Activated CD4-positive, alpha-beta T cell treated with anti-CD3 and anti-CD28 coated beads for 24 hours (primary cell): ENCODE measurements around the gene TATDN2.
"Not testable (repeated sequence)": the region's sequence is repeated elsewhere in the genome, so short reads cannot be mapped to it uniquely, and the experiment has no call there.

Source experiments
- DNase-seq, 2 donors: peaks; one replicate each; pipeline ENCODE4 v3.0.0-alpha.2; 2020; ENCODE audit warnings: low read depth in 2 of 2

Gene TATDN2

DNA sequence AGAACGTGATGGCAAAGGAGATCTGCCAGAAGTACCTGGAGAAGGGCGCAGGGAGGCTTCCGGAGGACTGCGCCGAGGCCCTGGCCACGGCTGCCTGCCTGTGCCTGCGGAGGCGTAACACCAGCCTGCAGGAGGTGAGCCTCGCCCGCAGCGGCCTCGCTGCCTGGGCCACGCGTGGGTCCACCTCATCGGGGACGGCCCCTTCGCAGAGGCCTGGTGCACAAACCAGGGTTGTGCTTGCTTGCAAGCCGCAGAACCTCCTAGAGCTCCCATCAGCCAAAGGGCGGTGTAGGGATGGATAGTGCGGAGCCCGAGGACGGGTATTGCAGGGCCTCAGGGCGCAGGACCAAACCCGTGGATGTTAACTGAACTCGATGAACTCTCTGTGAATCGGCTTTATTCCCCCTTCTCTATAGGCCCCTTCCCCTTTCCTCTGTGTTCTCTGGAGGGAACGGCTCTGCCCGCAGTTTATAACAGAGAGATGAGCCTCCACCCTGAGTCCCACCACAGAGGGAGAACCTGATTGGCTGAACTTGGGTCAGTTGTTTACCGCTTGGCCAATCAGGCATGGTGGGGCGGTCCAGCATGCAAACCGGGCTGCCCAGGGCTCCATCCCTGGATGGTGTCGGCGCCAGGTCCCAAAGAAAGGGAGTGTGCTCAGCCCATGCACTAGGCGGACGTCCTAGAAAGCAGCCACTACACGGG lies 13.6 kb upstream of the TATDN2 start:
- no peak for DNase-seq

- no peak for DNase-seq
Observed at GRCh38 chr3:10235551-10235950, 12.7 kb upstream of the TATDN2 start.

DNA sequence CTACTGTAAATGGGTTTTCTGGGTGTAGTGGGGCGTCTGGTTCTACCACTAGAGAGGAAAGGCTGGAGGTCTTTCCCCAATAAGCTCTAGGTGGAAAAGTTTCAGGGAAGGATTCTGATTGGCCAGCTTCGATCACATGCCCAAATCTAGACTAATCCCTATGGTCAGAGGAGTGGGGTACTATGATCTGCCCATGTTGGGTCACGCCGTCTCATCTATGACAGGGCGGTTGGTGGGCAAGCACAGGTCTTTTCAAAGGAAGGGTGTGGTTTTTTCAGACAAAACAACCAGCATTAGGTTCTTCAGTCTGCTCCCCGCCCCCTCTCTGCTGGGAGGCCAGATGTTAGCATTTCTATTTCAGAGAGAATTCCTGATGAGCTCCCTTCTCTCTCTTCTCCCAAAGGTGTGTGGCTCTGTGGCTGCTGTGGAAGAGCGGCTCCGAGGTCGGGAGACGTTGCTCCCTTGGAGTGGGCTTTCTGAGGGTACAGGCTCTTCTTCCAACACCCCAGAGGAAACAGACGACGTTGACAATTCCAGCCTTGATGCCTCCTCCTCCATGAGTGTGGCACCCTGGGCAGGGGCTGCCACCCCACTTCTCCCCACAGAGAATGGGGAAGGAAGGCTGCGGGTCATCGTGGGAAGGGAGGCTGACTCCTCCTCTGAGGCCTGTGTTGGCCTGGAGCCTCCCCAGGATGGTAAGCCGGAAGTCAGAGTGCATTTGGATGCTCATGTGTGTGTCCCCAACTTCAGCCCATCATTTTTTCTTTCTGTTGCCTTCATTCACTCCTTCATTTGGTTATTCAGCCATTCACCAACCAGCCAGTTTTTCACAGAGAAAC lies 9.7 kb upstream of the TATDN2 start:
- DNase-seq, result no peak

- DNase-seq, result no peak
Observed at GRCh38 chr3:10240799-10241198, 7.5 kb upstream of the TATDN2 start.

DNA sequence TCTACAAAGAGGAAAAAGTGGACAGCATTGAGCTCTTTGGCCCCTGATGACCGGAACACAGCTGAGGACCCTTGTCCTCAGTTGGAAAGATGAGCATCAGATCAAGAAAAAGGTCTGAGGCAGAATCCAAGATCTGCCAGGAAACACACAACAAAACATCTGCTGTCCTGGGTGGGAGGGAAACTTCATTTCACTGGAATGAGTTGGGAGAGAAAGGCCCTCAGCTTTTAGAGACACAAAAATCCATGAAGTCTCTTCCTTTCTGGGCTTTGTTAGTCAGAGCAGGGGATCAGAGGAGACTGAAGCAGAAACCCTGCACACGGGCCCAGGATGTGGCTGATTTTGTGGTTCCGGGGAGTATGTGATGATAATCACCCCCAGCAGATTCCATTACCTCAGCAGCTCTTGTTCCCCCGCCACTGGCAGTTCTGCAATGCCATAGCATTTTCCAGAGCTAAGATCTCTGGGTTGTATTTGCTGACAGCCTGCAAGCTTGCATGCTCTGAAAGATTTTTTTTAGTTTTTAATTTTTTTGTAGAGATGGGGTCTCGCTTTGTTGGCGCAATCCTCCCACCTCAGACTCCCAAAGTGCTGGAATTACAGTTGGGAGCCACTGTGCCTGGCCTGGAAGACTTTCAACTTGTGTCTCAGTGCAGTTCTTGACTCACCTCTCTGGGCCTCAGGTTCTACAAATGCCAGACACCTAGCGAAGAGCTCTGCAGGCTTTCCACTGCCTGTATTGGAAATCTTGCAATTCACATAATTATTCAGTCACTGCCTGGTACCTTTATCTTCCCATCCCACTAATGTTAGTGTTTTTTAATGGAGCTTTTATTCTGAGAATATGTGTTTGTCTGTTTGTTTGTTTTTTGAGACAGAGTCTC lies 5.8 kb upstream of the TATDN2 start:
- DNase-seq, result peak in 1 of 2 donors; percentile 62

GRCh38 chr3:10244009-10244408 lies 4.2 kb upstream of the TATDN2 start:
- DNase-seq, result no peak

GRCh38 chr3:10245081-10245712 lies 3.1 kb upstream of the TATDN2 start:
- no peak for DNase-seq

DNA sequence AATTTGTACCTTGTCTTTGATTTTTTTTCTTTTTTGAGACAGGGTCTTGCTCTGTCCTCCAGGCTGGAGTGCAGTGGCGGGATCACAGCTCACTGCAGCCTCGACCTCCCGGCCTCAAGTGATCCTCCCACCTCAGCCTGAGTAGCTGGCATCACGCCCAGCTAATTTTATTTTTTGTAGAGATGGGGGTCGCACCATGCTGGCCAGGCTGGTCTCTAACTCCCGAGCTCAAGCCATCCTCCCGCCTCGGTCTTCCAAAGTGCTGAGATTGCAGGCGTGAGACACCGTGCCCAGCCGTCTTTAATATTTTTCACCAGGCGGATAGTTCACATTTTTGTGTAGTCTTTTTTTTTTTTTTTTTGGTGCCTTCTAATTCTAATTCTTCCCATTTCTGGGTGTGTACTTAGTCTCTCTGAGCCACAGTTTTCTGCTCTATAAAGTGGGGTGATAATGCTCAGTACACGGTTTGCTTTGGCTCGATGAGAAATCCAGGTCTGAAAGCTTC lies 528 bp upstream of the TATDN2 start:
- DNase-seq, result no peak

GRCh38 chr3:10248984-10249748 lies 907 bp downstream of the TATDN2 start:
- DNase-seq, result peak in 1 of 2 donors; percentile 62

DNA sequence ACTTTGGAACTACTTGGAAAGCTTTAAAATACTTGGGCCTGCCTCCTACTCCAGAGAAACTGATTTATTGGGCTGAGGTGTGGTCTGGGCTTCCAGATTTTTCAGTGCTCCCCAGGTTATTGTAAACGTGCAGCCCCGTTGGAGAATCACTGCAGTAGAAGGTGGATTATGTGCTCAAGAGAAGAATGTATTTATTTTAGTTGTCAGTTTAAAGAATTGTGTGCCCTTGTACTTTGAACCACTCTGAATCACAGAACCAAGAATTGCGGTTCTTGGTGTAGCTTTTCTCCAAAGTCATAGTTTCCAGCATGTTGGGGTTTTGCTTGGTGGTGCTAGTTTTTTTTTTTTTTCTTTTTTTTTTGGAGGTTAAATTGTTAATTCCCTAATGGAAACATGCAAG lies 1.6 kb downstream of the TATDN2 start:
- DNase-seq, result no peak

GRCh38 chr3:10251006-10251405 lies 2.7 kb downstream of the TATDN2 start:
- DNase-seq, result no peak

DNA sequence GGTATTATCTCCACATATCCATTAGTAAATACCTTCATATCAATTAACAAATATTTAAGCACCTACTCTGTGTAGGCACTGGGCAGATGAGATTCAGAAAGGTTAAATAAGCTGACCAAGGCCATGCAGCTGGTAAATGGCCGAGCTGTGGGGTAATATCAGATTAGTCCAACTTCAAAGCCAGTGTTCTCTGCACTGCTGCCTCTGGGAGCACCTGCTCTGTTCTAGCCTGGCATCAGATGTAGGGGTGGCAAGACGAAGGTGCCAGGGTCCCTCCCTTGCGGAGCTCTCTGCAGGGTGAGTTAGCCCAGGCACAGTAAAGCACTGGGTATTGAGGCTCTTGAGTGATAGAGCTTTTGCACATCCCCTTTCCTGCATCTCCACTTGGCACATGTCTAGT lies 5.5 kb downstream of the TATDN2 start:
- no peak for DNase-seq

DNA sequence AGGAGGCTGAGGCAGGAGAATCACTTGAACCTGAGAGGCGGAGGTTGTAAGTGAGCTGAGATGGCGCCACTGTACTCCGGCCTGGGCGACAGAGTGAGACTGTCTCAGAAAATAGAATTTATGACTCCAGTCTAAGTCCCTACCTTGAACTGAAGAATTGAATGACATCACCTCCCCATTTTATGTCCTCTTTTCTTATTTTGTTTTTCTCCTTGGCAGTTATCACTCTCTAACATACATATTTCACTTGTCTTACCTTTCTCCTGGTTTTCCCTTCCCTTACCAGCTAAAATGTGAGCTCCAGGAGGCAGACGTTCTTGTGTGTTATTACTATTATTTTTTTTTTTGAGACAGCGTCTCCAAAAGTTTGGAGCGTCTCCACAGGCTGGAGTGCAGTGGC lies 7.6 kb downstream of the TATDN2 start:
- no peak for DNase-seq

GRCh38 chr3:10259036-10259435 lies 10.8 kb downstream of the TATDN2 start:
- no peak for DNase-seq

DNA sequence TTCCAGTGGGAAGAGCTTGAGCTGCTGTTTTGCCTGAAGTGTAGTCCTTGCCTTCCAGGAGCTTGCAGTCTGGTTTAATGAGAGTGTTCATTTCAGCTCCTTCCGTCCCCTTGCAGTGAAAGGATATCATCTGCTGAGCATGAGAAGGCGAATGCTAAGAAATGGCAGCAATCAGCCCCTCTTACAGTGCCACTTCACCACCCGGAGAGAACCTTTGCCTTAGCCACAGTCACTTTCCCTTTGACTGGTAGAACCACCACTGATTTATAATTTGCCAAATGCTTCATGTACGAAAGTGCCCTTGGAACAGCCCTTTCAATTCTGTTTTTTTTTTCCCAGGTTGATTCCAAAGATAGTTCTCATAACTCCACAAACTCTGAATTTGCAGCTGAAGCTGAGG lies 11.5 kb downstream of the TATDN2 start:
- DNase-seq, result no peak

- no peak for DNase-seq
Observed at GRCh38 chr3:10260211-10260701, 12.0 kb downstream of the TATDN2 start.

DNA sequence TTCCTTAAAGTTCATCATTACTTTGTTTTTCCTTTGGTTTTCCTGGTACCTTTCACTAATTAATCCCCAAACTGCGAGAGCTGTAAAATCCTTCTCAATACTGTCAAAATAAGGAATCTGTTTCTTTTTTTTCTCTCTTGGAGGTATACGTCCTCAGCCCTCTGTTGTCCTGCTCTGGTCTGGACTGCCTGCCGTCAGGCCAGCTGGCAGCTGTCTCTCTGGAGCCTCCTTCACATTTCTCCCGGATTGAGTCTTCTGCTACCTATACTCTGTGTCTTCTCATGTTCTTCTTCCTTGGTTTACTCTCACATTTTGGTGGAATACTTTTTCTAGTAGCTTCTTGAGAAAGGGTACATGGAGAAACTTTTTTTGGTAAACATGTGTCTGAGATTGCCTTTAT lies 13.8 kb downstream of the TATDN2 start:
- no peak for DNase-seq

GRCh38 chr3:10263646-10264363 lies 15.5 kb downstream of the TATDN2 start:
- DNase-seq, result peak in 1 of 2 donors; percentile 66

DNA sequence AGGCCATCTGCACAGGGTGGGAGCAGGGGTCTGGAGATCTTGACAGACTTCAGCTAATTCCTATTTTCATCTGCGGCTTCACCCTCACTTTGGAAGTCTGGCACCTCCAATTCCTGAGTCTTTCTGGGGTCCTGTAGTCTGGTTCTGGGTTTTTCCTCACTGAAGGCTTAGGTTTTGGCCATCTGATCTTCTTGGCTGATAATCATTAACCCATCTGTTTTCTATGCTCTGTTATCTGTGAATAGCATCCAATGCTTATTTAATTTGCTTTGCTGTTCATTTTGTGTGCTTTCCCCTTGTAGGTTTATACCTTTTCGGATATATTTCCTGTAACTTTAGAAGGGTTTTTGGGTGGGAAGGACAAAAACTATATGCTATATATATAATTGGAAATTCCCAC lies 17.6 kb downstream of the TATDN2 start:
- DNase-seq, result no peak

GRCh38 chr3:10266936-10267335 lies 18.7 kb downstream of the TATDN2 start:
- DNase-seq, result not testable (repeated sequence)
